Measurements from ENCODE around the gene PLEKHO1.

GRCh38 chr1:150111670-150112069 is 38.0 kb upstream of the PLEKHO1 start:
- TF ChIP-seq, protein P1, sequence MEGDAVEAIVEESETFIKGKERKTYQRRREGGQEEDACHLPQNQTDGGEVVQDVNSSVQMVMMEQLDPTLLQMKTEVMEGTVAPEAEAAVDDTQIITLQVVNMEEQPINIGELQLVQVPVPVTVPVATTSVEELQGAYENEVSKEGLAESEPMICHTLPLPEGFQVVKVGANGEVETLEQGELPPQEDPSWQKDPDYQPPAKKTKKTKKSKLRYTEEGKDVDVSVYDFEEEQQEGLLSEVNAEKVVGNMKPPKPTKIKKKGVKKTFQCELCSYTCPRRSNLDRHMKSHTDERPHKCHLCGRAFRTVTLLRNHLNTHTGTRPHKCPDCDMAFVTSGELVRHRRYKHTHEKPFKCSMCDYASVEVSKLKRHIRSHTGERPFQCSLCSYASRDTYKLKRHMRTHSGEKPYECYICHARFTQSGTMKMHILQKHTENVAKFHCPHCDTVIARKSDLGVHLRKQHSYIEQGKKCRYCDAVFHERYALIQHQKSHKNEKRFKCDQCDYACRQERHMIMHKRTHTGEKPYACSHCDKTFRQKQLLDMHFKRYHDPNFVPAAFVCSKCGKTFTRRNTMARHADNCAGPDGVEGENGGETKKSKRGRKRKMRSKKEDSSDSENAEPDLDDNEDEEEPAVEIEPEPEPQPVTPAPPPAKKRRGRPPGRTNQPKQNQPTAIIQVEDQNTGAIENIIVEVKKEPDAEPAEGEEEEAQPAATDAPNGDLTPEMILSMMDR (IDR thresholded peaks at IDR 0.05), result no peak
- TF ChIP-seq POLR2A (IDR thresholded peaks at IDR 0.05; ENCODE audit: low read depth) (no peak), EP300 (IDR thresholded peaks at IDR 0.05) (no peak)

Measured in esophagus muscularis mucosa (tissue), 4 donors.